ENCODE results near the gene KIDINS220.

- no peak for TF ChIP-seq POLR2A (IDR thresholded peaks at IDR 0.05)
- TF ChIP-seq, protein P1, sequence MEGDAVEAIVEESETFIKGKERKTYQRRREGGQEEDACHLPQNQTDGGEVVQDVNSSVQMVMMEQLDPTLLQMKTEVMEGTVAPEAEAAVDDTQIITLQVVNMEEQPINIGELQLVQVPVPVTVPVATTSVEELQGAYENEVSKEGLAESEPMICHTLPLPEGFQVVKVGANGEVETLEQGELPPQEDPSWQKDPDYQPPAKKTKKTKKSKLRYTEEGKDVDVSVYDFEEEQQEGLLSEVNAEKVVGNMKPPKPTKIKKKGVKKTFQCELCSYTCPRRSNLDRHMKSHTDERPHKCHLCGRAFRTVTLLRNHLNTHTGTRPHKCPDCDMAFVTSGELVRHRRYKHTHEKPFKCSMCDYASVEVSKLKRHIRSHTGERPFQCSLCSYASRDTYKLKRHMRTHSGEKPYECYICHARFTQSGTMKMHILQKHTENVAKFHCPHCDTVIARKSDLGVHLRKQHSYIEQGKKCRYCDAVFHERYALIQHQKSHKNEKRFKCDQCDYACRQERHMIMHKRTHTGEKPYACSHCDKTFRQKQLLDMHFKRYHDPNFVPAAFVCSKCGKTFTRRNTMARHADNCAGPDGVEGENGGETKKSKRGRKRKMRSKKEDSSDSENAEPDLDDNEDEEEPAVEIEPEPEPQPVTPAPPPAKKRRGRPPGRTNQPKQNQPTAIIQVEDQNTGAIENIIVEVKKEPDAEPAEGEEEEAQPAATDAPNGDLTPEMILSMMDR (IDR thresholded peaks at IDR 0.05), result no peak
Observed at GRCh38 chr2:8835279-8835678, 2.1 kb downstream of the KIDINS220 start.

All from right lobe of liver (tissue), 4 donors.